ENCODE results near the gene PLCL1. TPM values are rescaled to one million over a fixed set of nuclear protein-coding genes. Genes with fewer than 3 reads are reported as not detected.

PLCL1 gene
- total RNA-seq, 1 donor from 2014 or later: 14.3 TPM

GRCh38 chr2:198053776-198054175, 249.4 kb downstream of the PLCL1 start:
- no peak for TF ChIP-seq CTCF (IDR thresholded peaks at IDR 0.05)
- no peak overlapping the region for H3K27ac ChIP-seq
- no peaks in the 10 kb centered on the region for H3K36me3 ChIP-seq
- H3K4me1 ChIP-seq: peaks cover 0 to 12% of the 10 kb centered on the region in 2 donors
- H3K4me3 ChIP-seq: no peak overlapping the region
- intact Hi-C loops (cut with DNase I): loop anchor here (5.0 kb wide), 1 partner anchor 251 kb away; the partner anchor contains the start of gene PLCL1
- H3K27me3 ChIP-seq: no peaks in the 10 kb centered on the region
- no peaks in the 10 kb centered on the region for H3K9me3 ChIP-seq
- no peak for DNase-seq (ENCODE audit: low spot score in 2 of 2)

- no peak for DNase-seq (ENCODE audit: low spot score in 2 of 2)
- Histone ChIP-seq H3K4me1 (peaks cover 0 to 12% of the 10 kb centered on the region in 2 donors), H3K36me3 (no peaks in the 10 kb centered on the region), H3K27ac (no peak overlapping the region), H3K4me3 (no peak overlapping the region), H3K27me3 (no peaks in the 10 kb centered on the region), H3K9me3 (no peaks in the 10 kb centered on the region)
- intact Hi-C loops (cut with DNase I): loop anchor here (5.0 kb wide), 1 partner anchor 252 kb away; the partner anchor contains the start of gene PLCL1
- TF ChIP-seq CTCF (IDR thresholded peaks at IDR 0.05): peak in 2 of 3 experiments; percentile 24 to 32
These were observed 249.9 kb downstream of the PLCL1 start for GRCh38 chr2:198054299-198054698.

GRCh38 chr2:198055716-198056115, 251.3 kb downstream of the PLCL1 start:
- DNase-seq (ENCODE audit: low spot score in 2 of 2): no peak
- no peak for TF ChIP-seq CTCF (IDR thresholded peaks at IDR 0.05)
- intact Hi-C loops (cut with DNase I): no loop called here
- no peaks in the 10 kb centered on the region for H3K27me3 ChIP-seq
- H3K4me1 ChIP-seq: peaks cover 0 to 12% of the 10 kb centered on the region in 2 donors
- no peak overlapping the region for H3K4me3 ChIP-seq
- H3K36me3 ChIP-seq: no peaks in the 10 kb centered on the region
- H3K9me3 ChIP-seq: no peaks in the 10 kb centered on the region
- H3K27ac ChIP-seq: no peak overlapping the region

GRCh38 chr2:198056836-198057235, 252.4 kb downstream of the PLCL1 start:
- DNase-seq (ENCODE audit: low spot score in 2 of 2): no peak
- intact Hi-C loops (cut with DNase I): no loop called here
- H3K4me3 ChIP-seq: no peak overlapping the region
- H3K4me1 ChIP-seq: peaks cover 0 to 12% of the 10 kb centered on the region in 2 donors
- no peaks in the 10 kb centered on the region for H3K27me3 ChIP-seq
- H3K27ac ChIP-seq: no peak overlapping the region
- TF ChIP-seq CTCF (IDR thresholded peaks at IDR 0.05): no peak
- no peaks in the 10 kb centered on the region for H3K9me3 ChIP-seq
- no peaks in the 10 kb centered on the region for H3K36me3 ChIP-seq

- Histone ChIP-seq H3K36me3 (no peaks in the 10 kb centered on the region), H3K27me3 (no peaks in the 10 kb centered on the region), H3K27ac (no peak overlapping the region), H3K4me1 (peaks cover 0 to 2% of the 10 kb centered on the region in 2 donors), H3K4me3 (no peak overlapping the region), H3K9me3 (no peaks in the 10 kb centered on the region)
- DNase-seq (ENCODE audit: low spot score in 2 of 2): no peak
- TF ChIP-seq CTCF (IDR thresholded peaks at IDR 0.05): no peak
- intact Hi-C loops (cut with DNase I): no loop called here
These were observed 255.4 kb downstream of the PLCL1 start for GRCh38 chr2:198059800-198060199.

GRCh38 chr2:198060277-198060676, 255.9 kb downstream of the PLCL1 start:
- no peak overlapping the region for H3K4me3 ChIP-seq
- no peak for TF ChIP-seq CTCF (IDR thresholded peaks at IDR 0.05)
- H3K36me3 ChIP-seq: no peaks in the 10 kb centered on the region
- no peak overlapping the region for H3K27ac ChIP-seq
- no peak for DNase-seq (ENCODE audit: low spot score in 2 of 2)
- no peaks in the 10 kb centered on the region for H3K27me3 ChIP-seq
- H3K4me1 ChIP-seq: peaks cover 0 to 3% of the 10 kb centered on the region in 2 donors
- H3K9me3 ChIP-seq: no peaks in the 10 kb centered on the region
- intact Hi-C loops (cut with DNase I): no loop called here
